GM21423 (cell line): Measurements from ENCODE around the gene MRPL34.
"Not testable (repeated sequence)": the region's sequence is repeated elsewhere in the genome, so short reads cannot be mapped to it uniquely, and the experiment has no call there.

Experiments used
- ATAC-seq: cut with Tn5 transposase; IDR thresholded peaks from one replicate; pipeline ENCODE4 v1.9.1; 2021; ENCODE audit warnings: mild to moderate bottlenecking, moderate library complexity; ENCODE audit not compliant: unreplicated experiment

MRPL34 gene

DNA sequence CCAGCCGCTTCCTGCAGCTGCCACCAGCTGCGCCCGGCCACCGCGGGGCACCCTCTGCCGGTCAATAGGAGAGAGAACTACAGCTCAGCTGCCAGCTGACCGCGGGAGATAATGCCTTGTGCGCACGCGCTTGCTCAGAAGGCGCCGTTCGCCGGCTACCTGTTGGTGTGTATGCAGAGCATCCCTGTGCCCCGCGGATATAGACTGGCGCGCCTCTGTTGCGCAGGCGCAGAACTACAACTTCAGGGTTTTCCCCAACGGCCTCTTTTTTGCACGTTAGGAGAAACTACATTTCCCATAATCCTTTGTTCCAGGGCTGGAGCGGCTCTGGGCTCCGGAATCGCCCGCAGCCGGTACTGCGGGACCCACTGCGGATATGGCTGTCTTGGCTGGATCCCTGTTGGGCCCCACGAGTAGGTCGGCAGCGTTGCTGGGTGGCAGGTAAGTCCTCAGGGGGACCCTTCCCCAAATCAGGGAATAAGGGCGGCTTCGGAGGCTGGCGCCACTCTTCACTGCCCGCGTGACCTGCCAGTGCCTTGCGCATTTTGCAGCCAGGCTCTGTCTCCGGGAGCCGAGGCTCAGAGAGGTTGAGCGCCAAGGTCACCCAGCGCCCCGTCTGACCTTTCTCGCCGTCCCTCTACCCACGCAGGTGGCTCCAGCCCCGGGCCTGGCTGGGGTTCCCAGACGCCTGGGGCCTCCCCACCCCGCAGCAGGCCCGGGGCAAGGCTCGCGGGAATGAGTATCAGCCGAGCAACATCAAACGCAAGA lies at the start of gene MRPL34:
MRPL34 (plus strand) TSS at position 356 of the 768 bp plus-strand sequence; CDS start at position 377, 21 bp downstream.
- peak; percentile 73 for ATAC-seq

DNA sequence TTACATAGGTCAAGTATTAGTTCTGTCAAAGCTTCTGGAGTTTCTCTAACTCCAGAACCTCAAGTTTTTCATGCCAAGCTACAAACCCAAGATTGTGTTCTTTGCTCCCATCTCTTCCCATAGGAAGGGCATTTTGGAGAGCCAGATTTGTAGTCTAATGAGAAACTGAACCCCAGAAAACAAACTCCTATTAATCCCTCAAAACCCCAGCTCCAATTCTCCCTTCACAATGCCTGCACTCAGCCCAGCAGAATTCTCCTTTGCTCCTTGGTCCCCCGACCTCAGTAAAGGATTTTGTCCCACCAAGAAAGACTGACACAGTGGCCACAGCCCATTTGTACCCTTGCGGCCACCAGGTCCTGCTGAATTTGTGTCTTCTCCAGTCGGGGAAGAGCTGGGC lies 49.5 kb upstream of the MRPL34 start:
- no peak for ATAC-seq

DNA sequence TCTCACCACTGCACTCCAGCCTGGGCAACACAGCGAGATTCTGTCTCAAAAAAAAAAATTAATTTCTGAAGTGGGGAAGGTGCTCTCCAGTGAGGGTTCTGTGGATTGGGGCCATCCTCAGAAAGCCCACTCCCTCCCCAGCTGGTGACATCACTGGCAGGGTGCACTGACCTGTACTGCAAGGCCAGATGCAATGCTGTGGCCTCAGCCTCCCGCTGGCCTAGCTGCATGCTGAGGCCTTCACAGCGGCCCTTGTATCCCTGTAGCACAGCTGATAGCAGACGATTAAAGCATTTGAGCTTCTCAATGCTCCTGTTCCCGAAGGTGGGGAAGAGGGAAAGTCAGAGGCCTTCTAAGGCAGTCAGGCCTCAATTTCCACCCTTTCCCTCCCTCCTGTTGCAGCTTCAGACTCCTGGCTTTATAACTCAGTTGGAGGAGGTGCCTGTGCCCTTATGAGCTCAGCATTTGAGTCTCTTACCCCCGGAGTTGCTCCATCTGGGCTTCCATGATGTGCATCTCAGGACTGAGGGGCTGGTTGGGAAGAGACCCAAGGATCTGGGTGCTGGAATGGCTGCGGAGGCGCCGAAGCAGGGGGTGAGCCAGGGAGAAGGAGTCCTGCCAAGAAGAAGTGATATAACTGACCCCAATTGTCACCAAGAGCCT lies 46.4 kb upstream of the MRPL34 start:
- no peak for ATAC-seq

DNA sequence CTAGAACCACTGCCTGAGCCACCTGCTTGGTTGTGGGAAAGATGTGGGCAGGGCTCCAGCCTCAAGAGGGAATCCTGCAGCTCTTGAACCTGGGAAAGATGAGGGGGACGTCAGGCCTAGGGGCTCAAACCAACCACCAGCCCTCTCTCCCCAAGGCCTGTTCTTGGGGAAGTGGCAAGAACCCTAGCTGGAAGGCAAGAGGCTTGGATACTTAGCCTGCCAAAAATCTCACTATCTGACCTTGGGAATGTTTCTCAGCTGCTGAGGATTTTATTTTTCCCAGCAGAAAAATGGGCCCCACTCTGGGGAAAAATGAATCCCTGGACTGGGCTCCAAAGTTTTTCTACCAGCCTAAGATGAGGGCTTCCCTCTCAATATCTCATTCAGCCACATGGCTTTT lies 45.7 kb upstream of the MRPL34 start:
- no peak for ATAC-seq

DNA sequence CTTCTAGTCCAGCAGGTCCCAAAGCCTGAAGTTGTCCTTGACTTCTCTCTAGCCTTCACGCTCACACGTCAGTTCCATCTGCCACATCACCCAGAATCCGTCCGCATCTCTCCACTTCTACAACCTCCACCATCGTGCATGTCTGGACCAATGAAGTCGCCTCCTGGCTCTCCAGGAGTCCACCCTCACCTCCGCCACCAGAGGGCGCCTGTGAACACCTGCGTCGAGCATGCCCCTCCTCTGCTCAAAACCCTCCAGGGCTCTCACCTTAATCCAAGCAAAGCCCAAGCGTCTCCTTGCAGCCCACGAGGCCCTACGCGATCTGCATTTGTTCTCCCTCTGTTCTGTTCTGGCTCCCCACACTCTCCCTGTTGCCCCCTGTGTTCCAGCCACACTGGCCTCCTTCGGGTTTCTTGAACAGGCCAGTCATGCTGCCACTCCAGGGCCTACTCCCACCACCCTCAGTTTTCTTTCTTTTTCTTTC lies 44.8 kb upstream of the MRPL34 start:
- no peak for ATAC-seq

DNA sequence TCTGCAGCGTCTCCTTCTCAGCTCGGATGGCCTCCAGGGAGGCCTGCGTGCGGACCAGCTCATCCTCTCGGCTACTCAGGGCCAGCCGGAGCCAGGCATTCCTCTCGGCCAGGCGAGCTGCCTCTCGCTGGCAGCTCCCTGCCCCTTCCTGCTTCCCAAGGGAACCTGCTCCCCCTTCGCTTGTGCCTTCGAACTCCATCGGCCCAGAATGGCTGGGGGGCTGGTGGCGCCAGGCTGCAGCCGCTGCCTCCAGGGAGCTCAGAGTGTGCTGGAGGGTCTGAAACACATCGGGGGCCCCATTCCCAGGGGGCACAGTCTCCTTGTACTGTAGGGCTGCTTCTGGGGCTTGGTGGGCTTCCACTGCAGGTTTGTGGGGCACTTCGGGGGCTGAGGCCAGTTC lies 43.1 kb upstream of the MRPL34 start:
- no peak for ATAC-seq

DNA sequence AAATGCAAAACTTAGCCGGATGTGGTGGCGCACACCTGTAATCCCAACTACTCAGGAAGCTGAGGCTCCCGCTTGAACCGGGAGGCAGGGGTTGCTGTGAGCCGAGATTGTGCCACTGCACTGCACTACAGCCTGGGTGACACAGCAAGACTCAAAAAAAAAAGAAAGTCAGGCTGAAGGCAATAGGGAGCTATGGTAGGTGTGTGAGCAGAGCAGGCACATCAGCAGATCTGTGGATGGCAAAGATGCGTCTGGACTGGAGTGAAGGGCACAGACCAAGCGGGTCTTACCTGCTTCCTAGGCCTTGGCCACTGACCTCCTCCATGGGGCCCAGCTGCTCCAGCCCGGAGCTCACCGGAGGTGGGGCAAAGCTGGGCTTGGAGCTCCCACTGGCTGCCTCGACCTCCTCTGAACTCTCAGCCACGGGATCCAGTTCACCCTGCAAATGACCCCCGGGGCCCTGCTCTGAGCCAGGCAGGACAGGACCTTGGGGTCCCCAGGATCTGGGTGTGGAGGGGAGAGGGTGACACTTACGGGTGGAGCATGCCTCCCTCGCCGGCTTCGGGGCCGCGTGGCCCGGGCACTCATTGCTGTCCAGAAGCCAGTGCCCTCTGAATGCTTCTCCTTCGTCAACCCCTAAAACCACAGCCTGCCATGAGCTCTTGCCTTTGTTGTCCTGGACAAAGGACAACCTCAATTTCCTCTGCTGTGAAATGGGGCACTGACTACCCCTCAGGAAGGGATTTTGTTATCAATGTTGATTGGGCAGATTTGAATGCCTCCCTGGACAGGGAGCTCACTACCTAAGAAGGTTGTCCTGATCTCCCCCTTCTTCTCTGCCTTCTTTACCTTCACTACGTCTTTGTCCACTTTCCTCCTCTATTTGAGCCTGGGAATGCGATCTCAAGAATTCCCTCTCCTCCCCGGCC lies 41.7 kb upstream of the MRPL34 start:
- ATAC-seq = no peak

DNA sequence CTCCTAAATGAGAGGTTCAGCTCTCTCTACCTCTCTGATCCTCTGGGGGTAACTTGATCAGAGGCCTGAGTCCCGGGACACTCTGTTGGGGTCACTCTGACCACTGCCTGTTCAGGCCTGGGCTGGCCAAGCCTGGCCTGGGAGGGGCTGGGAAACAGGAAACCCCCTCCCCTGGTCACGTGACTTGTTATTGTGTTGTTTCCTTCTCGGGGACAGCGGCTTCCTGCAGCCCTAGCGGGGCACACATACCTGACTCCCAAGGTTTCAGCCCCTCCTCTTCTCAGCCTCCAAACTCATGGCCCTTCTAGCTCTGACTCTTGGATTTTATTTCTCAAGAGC lies 41.1 kb upstream of the MRPL34 start, which contains the start of gene USHBP1:
USHBP1 (minus strand) TSS at position 105 of the 339 bp plus-strand sequence. CDS start 446 bp downstream, outside the sequence.
- no peak for ATAC-seq

DNA sequence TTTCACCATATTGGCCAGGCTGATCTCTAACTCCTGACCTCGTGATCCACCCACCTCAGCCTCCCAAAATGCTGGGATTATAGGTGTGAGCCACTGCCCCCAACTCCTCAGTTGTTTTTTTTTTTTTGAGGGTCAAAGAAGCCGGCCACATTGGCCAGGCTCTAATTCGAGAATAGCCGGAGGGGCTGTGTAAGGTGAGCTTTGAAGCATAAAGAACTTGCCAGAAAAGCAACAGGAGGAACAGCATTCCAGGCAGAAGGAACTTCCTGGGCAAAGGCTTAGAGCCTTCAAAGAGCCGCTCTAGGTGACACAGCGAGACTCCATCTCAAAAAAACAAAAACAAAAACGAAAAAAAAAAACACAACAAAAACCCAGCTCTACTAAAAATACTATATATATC lies 39.6 kb upstream of the MRPL34 start:
- ATAC-seq = no peak

DNA sequence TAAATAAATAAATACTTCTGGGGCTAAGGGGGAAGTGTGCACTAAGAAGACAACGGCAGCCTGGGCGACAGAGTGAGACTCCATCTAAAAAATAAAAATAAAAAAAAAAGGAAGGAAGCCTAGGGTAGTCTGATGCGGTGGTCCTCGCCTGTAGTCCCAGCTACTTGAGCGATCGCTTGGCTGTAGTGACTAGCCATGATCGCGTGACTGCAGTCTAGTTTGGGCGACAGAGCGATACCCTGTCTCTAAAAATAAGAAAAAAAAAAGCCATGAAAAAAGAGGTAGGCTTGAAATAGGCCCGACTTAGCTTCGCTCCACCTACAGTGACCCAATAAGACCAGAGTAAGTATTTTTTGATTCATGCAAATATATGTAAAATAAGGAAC lies 39.1 kb upstream of the MRPL34 start:
- ATAC-seq = no peak

DNA sequence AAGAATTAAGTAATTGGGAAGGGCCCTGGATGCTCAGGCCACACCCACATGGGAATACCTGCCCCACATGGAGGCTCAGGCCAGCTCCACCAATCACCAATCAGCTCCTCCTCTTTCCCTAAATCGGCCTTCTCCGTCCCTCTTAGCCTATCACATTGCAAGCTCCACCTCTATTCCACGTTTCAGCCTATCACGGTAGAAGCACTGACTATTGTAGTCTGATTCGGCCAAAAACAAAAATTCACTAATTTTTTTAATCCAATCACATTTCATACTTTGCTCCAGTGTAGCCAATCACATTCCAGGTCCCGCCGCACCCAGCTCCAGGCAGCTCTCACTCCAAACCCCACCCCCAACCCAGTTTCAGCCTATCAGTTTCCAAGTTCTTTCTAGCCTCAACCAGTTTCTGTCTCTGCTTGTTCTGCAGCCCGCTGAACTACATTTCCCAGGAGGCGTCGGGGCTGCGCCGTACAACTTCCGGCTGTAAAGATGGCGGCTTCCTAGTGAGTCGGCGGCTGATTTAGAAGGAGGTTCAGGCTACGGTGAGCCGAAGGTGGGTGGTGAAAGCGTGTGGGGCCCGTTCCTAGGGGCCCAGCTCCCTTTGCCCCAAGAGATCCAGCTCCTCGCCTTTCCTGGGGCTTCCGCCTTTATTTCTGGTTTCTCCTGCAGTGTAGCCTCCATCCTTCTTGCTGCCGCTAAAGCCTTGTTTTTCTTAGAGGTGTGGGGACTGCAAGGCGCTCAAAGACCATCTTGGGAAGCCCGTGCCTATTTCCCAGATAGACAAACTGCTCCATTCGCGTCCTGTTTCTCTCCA lies 38.5 kb upstream of the MRPL34 start, which contains the start of gene BABAM1:
BABAM1 (plus strand) TSS at position 469 of the 814 bp plus-strand sequence. CDS start 1,364 bp downstream, outside the sequence.
- peak; percentile 86 for ATAC-seq

DNA sequence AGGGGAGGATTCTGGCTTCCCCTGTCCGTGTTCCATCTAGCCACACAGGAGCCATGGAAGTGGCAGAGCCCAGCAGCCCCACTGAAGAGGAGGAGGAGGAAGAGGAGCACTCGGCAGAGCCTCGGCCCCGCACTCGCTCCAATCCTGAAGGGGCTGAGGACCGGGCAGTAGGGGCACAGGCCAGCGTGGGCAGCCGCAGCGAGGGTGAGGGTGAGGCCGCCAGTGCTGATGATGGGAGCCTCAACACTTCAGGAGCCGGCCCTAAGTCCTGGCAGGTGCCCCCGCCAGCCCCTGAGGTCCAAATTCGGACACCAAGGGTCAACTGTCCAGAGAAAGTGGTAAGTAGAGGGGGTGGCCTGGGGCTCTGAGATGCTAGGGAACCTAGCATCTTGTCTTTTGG lies 36.9 kb upstream of the MRPL34 start:
- ATAC-seq = no peak

DNA sequence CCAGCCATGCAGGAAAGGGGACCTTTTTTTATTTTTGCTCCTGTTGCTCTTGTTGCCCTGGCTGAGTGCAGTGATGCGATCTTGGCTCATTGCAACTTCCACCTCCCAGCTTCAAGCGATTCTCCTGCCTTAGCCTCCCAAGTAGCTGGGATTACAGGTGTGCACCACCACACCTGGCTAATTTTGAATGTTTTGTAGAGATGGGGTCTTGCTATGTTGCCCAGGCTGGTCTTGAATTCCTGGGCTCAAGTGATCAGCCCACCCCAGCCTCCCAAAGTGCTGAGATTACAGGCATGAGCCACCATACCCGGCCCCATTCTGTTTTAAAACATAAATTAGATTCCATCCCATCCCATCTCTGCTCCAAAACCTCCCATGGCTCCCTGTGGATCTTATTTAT lies 30.8 kb upstream of the MRPL34 start:
- not testable (repeated sequence) for ATAC-seq

DNA sequence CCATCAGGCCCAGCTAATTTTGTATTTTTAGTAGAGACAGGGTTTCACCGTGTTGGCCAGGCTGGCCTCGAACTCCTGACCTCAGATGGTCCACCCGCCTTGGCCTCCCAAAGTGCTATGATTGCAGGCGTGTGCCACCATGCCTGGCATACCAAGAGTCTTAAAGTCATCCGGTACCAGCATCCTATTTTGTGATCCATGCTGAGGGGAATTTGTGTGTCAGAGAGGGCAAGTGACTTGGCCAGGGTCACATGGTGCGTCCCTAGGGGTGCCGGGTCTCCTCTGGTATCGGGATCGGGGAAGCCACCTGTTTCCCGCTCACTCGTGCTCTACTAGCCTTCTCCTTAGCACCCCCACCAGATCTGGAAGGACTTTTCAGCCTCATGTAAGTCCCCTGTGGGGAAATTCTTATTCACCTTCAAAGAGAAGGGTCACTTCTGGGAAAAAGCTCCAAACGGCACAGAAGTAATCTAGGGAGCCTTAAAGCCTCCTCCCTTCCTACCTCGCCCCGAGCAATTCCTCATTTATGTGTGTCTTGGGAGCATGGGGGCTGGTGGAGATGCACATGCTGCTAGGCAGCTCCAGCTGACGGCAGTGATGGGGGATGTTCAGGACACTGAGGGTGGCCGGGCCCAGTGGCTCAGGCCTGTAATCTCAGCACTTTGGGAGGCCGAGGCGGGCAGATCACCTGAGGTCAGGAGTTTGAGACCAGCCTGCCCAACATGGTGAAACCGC lies 30.1 kb upstream of the MRPL34 start:
- ATAC-seq = no peak

DNA sequence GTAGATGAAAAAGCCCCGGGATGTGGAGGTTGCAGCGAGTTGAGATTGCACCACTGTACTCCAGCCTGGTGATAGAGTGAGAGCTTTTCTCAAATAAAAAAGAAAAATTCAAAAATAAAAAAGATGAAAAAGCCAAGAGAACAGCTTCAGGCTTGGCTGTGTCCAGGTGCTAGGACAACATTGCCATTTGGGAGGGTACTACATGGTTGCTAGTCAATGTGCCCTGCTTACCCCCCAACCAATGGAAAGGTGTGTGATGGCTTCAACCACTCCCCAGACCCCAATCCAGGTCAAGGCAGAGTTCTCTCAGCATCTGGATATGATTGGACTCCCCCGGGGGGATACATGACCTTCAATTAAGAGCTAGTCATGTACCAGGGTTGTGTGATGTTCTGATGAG lies 26.2 kb upstream of the MRPL34 start:
- no peak for ATAC-seq

DNA sequence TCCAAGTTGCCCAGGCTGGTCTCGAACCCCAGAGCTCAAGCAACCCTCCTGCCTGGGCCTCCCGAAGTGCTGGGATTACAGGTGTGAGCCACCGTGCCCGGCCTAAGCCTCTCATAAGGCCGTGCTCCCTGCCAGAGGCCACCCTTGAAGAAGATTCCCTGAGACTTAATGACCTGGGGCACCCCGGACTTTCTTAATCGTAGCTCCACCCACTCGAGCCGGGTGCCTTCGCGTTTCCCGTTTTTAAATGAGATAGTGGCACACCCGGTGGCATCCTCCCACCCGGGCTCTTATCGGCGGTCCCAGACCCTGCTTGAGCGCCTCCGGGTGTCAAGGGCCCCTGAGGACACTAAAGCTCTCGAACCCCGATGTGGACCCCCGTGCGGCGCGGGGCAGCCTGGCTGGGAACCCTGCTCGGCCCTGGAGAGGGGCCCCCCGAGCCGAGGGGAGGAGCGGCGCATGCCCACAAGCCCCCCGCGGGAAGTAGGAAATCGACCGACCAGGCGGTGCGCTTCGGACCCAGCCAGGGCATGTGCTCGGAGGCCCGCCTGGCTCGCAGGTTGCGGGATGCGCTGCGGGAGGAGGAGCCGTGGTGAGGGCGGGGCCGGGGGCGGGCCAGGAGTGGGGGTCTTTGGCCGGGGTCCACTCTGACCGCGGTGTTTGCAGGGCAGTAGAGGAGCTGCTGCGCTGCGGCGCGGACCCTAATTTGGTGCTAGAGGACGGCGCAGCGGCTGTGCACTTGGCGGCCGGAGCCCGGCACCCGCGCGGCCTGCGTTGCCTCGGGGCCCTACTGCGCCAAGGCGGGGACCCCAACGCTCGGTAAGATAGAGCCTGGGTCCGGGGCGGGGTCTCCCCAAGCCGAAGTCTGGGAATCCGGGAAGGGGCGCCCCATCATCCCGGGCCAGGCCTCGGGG lies 24.0 kb upstream of the MRPL34 start, which contains the start of gene ANKLE1:
ANKLE1 (plus strand) TSS at position 511 of the 914 bp plus-strand sequence; CDS start at position 531, 20 bp downstream.
- peak; percentile 45 for ATAC-seq

DNA sequence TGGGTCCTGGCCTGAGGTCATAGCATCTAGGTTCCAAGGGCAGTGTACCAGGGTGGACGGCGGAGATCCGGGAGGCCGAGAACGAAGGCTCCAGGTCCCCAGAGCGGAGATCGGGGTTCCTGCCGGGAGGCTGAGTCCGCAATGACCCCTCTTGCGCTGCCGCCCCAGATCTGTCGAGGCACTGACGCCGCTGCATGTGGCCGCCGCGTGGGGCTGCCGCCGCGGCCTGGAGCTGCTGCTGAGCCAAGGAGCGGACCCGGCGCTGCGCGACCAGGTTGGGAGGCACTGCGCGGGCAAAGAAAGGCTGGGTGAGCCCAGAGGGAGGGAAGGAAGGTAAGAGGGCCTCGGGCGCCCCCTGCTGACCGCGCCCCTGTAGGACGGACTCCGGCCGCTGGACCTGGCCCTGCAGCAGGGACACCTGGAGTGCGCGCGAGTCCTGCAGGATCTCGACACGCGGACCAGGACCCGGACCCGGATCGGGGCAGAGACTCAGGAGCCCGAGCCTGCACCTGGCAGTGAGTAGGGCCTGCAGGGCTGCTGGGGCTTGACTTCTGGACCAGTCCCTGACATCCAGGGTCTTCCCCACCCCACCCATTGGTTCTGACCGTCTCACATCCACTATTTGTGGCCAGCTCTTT lies 23.1 kb upstream of the MRPL34 start:
- no peak for ATAC-seq

DNA sequence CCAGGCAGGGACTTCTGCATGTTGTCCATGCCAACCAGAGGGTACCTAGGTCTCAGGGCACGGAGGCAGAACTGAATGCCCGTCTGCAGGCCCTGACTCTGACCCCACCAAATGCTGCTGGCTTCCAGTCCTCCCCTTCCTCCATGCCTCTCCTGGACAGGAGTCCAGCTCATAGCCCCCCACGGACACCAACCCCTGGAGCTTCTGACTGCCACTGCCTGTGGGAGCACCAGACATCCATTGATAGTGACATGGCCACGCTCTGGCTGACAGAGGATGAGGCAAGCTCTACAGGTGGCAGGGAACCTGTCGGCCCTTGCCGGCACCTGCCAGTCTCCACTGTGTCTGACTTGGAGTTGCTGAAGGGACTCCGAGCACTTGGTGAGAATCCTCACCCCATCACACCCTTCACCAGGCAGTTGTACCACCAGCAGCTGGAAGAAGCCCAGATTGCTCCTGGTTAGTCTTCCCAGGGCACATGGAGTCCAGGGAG lies 22.1 kb upstream of the MRPL34 start:
- ATAC-seq = no peak
